Femur (tissue), 1 donor: ENCODE measurements around the gene GIMD1.
A peak's percentile ranks its signal among the peaks of the same experiment; 100 is the strongest.
"Not testable (repeated sequence)": the region's sequence is repeated elsewhere in the genome, so short reads cannot be mapped to it uniquely, and the experiment has no call there.

ENCODE experiments used
- DNase-seq: peaks from one replicate; pipeline ENCODE4 v3.0.0-alpha.2; 2017

GIMD1 gene

DNA sequence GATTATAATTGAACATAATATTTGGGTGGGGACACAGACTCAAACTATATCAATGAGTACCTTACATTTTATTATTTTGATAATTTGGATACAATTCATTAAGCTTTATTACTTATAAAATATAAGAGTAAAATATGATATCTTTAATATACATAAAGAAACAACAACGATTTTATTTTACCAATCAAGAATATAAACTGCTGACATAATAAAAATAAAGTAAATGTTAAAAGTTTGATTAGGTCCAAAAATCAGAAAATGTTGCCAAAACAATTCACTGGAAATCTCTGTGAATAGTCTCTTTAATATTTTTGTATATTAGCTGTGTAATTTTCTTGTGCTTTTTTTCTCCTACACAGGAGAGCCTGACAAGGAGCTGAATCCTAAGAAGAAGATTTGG lies 21.4 kb downstream of the GIMD1 start:
- DNase-seq, result no peak

DNA sequence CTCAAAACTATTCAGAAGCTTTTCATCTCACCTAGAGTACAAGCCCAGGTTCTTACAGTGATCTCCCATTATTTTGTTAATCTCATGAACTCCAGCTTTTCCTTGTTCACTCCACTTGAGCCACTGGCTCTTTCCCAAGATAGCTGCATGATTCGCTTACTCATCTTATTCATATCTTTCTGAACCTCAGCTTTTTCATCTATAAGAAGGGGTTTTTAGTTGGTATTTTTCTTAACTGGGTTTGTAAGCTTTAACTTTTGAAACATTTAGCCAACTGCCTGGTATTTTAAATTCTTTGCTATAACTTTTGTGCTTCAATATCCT lies 24.0 kb downstream of the GIMD1 start:
- DNase-seq, result no peak

DNA sequence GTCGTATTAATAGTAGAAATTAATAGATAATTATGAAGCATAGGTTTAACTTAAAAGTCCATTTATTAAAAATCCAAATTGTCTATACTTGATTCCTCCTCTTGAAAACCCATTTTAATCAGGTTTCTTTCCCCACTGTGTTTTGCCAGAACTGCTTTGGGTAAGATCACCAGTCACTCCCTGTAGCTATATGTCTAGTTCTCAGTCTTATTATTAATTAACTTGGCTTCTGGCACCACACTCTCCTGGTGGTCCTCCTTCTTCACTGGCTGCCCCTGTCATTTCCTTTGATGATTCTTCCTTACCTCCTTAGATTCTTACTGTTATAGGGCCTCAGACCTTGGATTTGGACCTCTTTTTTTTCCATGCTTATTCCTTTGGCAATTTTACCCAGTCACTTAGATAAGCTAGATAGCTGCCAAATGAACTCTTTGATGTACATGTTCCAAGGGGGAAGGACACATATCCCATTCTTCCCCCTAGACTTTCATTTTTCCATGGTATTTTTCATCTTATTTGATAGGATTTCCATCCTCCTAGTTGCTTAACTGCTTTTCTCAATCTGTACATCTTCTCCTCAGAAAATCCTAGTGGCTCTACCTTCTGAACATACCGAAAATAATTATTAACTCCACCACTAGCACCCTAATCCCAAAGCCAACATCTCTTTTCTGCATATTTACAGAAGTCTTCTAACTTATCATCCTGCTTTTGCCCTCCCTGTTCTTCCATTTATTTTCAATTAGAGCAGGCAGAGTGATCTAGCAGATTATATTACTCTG lies 24.5 kb downstream of the GIMD1 start:
- no peak for DNase-seq

DNA sequence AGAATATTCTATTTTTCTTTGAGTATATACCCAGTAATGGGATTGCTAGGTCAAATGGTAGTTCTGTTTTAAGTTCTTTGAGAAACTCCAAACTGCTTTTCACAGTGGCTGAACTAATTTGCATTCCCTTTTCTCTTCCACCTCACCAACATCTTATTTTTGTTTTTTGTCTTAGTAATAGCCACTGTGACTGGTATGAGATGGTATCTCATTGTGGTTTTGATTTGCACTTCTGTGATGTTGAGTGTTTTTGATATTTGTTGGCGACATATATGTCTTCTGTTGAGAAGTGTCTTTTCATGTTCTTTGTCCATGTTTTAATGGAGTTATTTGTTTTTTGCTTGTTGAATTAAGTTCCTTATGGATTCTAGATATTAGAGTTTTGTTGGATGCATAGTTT lies 27.8 kb downstream of the GIMD1 start:
- no peak for DNase-seq

DNA sequence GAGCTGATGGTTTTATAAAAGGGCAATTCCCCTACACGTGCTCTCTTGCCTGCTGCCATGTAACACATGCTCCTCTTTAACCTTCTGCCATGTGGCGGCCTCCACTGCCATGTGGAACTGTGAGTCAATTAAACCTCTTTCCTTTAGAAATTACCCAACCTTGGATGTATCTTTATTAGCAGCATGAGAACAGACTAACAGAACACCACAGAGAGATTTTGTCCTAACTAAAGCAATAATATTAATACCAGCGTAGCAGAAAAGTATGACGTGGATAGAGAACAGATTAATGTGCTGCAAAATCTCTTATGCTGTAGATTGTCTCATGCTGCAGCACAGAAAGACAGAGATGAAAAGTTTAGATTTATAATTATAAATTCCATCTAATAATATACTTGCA lies 29.1 kb downstream of the GIMD1 start:
- DNase-seq, result no peak

DNA sequence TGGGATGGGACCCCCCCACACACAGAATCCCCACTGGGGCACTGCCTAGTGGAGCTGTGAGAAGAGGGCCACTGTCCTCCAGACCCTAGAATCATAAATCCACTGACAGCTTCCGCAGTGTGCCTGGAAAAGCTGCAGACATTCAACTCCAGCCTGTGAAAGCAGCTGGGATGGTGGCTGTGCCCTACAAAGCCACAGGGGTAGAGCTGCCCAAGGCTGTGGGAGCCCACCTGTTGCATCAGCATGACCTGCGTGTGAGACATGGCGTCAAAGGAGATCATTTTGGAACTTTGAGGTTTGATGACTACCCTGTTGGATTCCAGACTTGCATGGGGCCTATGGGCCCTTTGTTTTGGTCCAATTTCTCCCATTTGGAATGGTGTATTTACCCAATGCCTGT lies 29.9 kb downstream of the GIMD1 start:
- DNase-seq, result no peak

DNA sequence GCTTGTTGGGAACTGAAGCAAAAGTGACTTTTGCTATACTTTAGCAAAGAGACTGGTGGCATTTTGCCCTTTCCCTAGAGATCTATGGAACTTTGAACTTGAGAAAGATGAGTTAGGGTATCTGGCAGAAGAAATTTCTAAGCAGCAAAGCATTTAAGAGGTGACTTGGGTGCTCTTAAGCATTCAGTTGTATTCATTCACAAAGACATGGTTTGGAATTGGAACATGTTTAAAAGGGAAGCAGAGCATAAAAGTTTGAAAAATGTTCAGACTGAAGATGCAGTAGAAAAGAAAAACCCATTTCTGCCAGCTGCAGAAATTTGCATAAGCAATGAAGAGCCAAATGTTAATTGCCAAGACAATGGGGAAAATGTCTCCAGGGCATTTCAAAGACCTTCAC lies 30.7 kb downstream of the GIMD1 start:
- no peak for DNase-seq

DNA sequence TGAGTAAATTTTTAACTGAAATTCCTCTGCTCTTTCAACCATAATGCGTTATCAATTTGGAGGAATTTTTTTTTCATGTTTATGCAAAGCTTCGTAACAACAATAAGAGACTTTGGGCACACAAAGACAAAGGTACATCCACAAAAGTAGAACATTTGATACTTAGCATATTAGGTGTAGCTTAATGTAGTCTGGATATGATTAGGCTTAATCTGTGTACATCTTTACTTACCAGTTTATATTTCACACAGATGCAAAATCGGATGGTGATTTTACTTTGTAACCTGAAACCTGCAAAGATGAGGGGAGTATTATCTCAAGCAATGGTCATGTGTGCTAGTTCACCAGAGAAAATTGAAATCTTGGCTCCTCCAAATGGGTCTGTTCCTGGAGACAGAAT lies 32.0 kb downstream of the GIMD1 start:
- no peak for DNase-seq

DNA sequence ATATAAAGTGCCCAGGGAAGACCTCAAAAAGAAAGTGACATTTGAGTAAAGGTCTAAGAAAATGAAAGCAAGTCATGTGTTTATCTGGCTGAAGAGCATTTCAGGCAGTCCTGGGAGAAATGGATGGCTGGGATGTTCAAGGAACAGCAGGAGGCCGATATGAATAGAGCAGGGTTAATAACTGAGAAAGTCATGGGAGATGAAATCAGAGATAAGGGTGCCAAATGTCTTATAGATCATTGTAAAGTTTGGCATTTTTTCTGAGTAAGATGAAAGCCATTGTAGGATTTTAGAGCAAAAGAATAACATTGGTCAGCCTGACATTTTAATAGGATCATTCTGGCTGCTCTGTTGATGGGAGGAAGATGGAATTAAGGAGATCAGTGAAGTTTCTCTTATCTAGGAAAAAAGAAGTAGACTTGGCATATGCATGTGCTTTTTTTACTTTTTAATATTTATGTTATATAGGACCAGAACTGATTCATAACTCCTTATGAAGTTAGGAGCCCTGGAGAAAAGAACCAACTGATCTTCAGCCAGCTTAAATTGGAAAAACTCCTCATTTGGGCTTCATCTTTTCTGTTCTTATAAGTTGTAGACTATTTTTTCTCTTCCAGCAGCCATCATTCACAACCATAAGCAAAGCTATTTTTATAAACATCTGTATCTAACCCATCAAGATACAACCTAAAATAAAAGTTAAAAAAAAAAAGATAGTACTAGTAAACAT lies 33.7 kb downstream of the GIMD1 start:
- no peak for DNase-seq

DNA sequence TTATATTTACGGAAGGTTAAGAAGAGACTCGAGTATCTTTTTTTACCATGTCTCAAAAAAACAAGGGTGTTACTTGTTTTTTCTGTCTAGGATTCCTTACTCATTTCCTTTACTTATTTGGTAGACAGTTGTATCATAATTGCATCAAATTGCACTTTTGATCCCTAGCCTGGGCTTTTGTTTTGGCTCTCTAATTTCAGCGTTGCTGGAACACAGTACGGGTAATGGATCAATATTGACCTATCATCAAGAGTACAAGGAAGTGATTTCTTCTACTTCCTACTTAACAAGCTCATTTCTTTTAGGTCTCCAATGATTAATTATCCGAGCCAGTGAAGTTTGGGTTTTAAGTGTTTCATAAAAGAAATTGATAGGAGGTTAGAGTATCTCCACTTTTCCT lies 35.4 kb downstream of the GIMD1 start:
- no peak for DNase-seq

DNA sequence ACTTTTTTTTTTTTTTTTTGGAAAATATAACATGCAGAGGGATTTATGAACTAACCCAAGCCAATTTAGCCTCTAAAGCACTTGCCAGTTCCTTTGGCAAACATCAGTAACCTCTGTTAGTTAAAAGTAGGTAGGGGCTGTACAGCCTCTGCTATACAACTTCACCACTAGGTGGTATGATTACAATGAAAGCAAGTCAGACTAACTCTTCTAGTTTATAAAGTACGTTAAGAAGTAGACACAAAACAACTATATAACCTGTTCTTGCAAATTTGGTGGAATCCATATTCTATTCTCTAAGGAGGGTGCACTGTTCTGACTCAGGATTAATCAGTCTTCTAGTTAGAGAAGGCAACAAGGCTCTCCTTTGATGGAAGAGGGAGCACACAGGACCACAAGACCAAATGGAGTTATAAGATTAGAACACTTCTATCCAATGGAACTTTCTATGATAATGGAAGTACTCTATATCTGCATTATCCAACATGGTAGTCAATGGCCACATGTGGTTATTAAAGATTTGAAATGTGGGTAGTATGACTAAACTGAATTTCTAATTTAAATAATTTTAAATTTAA lies 39.4 kb downstream of the GIMD1 start:
- DNase-seq, result no peak

DNA sequence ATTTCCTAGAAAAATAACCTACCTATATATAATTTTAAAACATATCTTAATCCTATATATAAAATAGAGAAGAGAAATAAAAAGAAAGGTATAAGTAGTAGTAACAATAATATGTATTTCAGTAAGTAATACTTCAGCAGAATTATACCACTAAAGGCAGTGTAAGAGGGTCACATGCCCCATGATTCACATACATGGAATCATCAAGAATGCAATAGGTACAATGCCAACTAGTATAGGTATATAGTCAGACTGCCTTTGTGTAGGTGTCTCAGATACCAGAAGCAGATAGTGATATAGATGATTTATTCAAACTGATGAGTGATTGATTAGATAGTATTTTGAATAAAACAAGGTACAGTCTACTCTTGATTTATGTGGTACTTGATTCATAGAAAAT lies 42.8 kb downstream of the GIMD1 start:
- DNase-seq, result no peak

DNA sequence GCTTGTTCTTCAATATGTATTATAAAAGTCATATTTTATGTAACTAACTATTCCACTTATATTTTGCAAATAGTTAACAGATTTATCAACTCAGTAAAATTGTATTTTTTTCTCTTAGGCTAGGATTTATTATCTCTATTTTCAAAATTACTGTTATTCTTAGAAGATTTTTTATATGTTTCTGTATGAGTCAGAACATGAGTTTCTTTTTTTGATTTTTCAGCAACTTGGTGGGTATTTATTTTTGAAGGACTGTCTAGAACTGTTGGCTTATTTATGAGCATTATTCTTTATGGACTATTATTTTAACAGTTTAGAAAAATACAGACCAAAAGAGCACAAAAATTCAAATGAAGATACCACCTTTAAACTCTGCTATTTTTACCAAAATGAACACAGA lies 45.5 kb downstream of the GIMD1 start:
- DNase-seq, result no peak

DNA sequence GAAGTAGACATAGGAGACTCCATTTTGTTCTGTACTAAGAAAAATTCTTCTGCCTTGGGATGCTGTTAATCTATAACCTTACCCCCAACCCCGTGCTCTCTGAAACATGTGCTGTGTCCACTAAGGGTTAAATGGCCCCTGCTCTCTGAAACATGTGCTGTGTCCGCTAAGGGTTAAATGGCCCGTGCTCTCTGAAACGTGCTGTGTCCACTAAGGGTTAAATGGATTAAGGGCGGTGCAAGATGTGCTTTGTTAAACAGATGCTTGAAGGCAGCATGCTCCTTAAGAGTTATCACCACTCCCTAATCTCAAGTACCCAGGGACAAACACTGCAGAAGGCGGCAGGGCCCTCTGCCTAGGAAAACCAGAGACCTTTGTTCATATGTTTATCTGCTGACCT lies 46.8 kb downstream of the GIMD1 start:
- not testable (repeated sequence) for DNase-seq

DNA sequence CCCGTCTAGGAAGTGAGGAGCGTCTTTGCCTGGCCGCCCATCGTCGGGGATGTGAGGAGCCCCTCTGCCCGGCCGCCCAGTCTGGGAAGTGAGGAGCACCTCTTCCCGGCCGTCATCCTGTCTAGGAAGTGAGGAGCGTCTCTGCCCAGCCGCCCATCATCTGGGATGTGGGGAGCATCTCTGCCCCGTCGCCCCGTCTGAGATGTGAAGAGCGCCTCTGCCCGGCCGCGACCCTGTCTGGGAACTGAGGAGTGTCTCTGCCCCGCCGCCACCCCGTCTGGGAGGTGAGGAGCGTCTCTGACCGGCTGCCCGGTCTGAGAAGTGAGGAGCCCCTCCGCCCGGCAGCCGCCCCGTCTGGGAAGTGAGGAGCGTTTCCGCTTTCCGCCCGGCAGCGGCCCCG lies 47.4 kb downstream of the GIMD1 start:
- DNase-seq, result not testable (repeated sequence)

DNA sequence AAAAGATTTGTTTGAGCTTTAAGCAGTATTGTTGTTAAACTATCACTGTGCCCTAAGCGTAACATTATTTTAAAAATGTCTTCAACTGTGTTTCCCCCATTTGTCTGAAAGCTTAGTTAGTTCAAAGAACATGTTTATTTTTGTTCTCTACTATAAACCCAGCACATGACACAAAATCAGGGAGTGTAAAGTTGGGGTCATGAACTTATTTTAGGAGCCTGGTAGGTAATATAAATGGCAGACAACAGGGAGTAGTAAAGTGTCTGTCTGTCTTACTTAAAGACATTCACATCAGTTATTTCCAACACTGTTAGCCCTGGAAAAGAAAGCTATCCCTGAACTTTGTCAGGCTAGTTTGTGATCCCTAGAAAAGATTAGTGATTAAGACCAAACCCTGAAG lies 48.3 kb downstream of the GIMD1 start:
- no peak for DNase-seq

DNA sequence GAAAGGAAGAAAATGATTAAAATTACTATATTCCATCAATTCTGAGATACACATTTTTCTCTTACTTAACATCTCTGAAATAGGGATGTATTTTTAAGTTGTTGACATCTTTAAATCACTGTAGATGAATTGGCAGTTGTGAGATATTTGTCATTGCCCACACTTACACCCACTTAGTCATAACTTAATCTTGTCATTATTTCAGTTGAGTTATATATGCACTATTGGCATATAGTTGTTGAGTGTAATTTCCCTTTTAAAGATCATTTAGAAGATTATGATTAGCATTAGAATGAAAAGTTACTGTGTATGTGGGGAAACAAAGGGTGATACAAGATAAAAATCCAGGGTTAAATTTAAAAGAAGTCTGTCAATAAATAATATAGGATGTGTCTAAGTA lies 50.1 kb downstream of the GIMD1 start:
- no peak for DNase-seq

DNA sequence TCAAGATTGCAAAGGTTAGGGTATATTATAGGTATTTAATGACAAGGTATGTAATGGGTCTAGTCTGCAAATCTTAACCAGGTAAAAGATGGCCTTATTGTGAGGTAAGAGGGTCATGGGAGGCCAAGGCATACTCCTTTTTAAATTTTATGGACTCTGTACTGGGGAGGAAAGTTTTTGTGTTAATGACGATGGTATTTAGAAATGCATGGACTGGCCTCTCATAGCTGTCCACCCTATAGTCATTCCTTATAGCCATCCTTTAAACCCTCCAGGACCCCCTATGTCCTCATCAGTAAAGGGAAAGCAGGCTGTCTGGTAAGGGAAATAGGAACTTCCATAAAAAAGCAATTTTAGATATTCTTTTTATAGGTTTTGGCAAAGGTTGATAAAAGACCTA lies 50.8 kb downstream of the GIMD1 start:
- DNase-seq, result no peak

DNA sequence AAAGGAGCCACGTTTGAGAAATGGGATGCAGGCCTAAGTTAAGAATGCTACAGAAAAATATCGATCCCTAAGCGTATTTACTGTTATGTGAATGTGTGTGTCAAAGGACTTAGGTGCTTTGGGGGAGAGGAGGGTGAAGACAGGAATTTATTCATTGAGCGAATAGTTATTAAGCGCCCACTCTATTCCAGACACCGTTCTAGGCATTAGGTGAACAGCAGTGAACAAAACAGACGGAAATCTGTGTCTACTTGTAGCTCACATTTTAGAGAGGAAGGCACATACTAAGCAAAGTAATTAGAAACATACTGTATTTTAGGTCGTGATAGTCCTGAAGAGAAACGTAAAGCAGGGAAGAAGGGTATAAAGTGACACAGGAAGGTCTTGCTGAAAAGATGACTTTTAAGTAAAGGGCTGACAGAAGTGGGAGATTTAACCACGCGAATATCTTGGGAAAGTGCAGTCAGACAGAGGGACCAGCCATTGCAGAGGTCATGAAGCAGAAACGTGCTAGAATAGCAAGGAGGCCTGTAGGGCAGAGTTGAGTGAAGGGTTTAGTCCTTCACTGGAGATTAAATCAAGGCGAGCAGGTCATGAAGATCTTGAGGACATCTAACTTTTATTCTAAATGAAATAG lies 51.7 kb downstream of the GIMD1 start:
- DNase-seq, result no peak

DNA sequence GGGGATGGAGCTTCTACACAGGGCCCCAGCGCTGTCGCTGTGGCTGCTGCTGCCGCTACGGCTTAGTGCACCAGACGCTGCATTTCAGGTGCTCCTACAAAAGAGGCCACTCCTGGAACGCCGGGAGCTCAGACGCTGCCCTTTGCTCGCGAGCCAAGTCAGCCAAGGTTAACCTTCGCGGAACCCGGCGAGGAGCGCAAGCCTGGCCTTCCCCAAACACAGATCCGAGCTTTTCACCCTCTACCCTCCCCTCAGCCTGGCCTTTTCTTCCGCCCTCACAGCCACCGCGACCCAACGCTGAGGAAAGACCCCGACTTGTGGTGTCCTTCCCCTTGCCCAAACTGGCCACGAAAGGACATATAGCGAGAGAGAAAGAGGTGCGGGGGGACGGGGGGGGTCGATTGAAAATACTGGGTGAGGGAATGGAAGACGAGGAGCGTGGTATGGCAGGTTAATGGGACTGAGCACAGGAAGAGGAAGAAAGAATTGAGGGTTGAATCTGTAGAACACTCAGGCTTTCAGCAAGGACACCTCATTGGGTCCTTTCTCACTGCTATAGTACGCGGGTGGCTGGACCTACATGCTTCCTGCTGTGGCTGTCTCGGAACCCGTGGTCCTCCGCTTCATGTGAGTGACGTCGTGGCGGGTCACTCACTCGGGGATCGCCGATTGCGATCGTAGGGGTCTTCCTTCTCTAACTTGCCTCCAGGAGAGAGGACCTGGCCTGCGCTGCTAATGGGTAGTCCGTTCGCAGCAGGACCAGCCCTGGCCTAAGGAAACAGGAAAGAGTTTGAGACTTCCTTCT lies 52.4 kb downstream of the GIMD1 start, which contains the start of the genes AIMP1 and TBCK:
AIMP1 (plus strand) TSS at position 583 of the 805 bp plus-strand sequence. CDS start 8,460 bp downstream, outside the sequence.
TBCK (minus strand) TSS at position 242 of the 805 bp plus-strand sequence. CDS start 7,249 bp downstream, outside the sequence.
- peak; percentile 96 for DNase-seq

DNA sequence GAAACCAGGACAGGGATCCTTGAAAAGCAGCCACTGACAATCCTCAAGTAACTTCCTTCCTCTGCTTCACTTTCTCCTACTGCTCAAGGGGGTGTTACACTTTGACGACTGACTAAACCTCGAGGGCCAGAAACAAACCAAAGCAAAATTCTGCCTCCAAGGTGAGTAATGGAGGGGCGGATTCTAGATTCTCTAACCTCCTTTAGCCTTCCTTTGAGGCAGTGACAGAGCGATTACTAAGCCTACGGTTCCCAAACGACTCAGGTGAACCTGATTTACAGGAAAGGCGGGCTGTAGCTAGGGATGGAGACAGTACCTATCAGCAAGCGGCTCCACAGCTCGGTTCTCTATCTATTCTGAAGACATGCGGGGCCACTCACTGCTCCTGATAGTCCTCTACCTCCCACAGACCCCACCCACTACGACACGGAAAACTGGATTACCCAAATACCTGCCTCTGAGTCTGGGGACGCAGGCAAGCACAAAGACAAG lies 53.1 kb downstream of the GIMD1 start:
- no peak for DNase-seq

DNA sequence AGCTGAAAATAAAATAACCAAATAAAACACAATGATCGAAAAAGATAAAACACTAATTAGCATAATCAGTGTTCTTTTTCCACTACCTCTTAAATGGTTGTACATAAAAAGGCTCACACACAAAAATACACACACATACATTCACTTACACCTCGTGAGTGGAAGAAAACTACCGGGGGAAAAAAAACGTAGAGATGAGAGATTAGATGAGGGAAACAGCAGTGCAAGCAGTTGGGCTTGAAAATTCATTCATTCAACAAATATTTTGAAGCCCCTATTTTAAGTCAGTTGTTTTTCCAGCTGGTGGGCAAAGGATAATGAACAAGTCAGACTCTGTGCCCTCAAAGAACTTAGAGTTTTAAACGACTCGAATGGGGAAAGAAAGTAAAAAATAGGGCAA lies 53.6 kb downstream of the GIMD1 start:
- no peak for DNase-seq
